IPS DF 4.7 (cell line): ENCODE measurements around the gene KCNIP1.

Experiments
- DNase-seq: peaks from one replicate; pipeline ENCODE4 v3.0.0-alpha.2; 2013; ENCODE audit warnings: low spot score; ENCODE audit errors: extremely low read depth

Gene KCNIP1

GRCh38 chr5:170640731-170641588, 137.1 kb downstream of the KCNIP1 start:
- DNase-seq, result no peak

GRCh38 chr5:170641589-170642031, 137.8 kb downstream of the KCNIP1 start:
- DNase-seq, result no peak

DNA sequence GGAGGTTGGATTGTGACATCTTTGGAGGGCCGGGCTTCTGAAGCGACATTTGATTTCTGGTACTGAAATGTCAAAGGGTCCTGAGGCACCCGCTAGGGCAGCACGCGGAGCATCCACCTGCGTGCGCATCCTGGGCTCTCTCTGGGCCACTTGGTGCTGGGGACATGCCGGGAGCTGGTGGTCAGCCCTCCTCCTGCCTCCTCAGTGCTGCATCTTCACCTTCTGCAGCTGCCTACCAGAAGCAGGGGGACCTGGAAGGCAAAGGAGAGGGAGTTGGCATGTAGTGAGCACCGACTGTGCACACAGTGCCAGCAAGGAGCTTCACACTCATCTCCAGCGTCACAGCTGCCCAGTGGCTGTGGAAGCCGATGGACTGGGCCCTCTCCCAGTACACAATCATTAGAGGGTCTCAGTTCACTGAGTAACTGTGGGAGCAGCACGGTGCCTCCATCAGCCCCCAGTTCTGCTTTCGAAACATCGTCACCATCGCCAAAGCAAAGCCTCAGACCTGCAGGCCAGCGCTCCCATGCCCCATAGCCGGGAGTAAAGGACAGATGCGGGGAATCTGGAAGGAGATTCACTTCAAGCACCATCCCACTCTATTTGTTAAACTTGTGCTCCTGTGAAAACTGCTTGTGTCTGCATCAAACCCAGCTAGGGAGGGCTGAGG, 138.4 kb downstream of the KCNIP1 start:
- DNase-seq, result no peak

DNA sequence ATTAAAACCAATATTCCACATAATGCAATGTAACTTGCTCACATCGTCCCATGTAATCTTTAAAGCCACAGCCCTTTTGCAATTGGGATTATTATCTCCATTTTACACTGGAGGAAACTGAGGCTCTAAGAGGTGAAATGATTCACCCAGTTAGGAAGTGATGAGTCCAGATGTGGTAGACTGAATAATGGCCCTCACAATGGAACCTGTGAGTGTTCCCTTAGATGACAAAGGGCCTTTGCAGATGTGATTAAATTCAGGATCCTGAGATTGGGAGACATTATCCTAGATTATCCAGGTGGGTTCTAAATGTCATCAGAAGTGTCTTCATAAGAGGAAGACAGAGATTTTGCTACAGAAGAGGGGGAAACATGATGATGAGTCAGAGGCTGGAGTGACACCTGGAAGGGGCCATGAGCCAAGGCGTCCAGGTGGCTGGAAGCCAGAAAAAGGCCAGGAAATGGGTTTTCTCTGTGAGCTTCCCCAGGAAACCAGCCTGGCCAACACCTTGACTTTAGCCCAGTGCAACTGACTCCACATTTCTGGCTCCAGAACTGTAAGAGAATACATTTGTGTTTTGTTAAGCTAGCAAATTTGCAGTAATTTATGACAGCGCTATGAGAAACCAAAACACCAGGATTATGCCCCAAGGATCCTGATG, 139.1 kb downstream of the KCNIP1 start:
- no peak for DNase-seq

DNA sequence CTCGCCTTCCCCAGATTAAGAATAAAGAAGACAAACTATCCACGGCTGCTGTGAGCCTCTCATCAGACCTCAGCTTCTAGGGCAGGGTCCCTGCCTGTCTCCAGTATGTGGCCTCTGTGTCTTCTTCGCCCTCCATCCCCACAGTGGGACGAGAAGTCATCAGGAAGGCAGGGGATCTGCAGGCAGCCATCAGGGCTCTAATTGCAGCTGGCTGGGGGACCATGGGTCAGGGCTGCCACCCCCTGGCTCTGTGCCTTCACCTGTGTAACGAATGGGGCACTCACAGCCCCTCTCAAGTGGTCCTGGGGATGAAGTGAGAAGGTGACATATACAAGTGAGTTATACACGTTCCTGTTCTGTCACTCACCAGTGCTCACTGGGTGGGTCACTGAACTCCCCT, 139.8 kb downstream of the KCNIP1 start:
- DNase-seq, result no peak

DNA sequence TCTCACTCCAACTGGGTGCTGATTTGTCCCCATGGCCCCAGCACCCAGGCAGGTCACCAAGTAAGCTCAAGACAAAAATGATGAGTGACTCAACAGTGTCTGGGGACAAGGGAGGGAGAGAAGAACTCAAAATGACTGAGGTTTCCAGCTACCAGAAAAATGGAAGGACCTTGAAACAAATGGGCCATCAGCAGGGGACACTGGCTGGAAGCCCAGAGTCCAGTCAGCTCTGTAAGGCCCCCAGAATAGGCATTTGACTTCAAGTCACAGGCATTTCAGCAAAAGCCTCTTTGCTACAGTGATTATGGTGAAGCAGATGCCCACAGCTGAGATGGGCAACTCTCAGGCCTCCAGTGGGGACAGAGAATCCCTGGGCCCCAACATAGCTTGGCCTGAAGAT, 140.7 kb downstream of the KCNIP1 start:
- no peak for DNase-seq

GRCh38 chr5:170648541-170648940, 144.7 kb downstream of the KCNIP1 start:
- no peak for DNase-seq

DNA sequence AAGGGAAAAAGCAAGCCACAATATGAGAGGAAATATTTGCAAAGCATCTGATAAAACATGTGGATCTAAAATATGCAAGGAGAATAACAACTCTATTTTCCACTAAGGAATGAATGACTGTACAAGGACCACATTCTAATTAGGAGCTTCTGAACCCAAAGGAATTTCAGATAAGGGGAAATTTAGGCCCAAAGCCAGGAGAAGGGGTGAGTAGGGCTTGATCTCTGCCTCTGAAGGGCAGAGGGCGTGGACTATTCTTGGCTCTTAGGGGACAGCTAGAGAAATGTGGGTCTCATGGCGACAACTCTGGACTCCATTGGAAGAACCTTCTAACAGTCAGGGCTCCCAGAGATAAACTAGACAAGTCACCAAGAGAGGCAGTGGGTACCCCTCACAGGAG, 147.0 kb downstream of the KCNIP1 start:
- no peak for DNase-seq

DNA sequence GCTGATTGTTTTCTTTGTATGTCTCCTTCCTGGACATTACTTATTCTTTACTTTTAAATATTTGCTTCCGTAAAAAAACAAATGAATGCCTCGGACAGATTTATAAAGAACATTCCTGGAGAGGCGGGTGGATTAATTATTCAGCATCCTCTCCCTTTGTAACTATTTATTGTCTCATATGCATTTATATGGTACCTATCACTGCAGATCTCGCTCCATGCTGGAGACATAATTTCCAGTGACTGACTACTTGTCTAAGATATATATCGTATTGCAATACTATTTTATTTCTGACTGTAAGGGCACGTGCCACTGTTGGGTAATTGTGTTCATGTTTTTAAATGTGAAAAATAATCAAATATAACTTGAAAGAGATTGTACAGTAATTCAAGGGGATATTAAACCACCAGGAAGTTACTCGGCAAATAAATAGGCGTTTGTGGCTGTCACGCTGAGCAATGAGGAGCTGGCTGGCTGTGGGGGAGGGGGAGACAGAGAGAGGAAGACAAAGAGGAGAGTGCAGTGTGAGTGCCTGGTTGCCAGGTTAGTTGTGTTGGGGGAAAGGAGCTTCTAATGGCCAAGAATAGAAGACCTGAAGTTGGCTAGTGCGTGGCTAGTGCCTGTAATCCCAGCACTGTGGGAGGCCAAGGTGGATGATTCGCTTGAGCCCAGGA, 147.9 kb downstream of the KCNIP1 start:
- no peak for DNase-seq

DNA sequence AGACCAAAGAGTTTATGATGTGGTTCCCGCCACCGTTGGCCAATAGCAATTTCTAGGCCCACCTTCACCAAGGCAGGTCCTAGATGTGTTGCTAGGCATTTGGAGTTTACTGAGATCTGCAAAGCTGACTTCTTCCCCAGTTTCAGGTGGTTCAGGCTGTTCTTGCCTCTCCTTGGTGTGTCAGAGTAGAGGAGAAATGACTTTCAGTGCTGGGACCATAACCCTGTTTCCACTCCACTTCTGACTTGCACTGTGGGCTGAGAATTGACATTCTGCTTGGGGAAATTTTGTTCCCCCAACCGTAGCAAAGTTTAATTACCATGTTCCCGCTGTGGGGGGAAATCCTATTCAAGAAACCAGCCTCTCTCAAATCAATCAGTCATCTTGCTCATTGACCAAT, 151.7 kb downstream of the KCNIP1 start:
- DNase-seq, result no peak

- DNase-seq, result no peak
Measured at GRCh38 chr5:170655920-170656319, 152.1 kb downstream of the KCNIP1 start.

DNA sequence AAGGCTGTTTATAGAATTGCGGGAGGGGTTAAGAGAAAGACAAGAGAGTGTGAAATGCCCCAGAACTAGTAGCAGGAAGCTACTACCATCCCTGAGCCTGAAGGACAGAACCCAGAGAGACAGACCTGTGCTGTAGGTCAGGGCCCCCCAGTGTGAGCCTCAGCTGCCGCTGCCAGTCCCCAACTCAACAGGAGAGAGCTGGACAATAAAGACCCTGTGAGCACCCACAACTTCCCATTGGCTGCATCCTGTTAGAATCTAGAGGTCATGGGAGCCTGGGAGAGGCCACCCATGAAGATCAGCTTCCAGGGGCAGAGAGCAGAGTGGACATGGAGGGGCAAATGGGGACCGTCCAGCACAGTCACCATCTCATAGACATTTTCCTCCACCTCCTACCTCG, 152.5 kb downstream of the KCNIP1 start:
- no peak for DNase-seq

- no peak for DNase-seq
Measured at GRCh38 chr5:170660531-170660930, 156.7 kb downstream of the KCNIP1 start.

GRCh38 chr5:170662966-170663365, 159.1 kb downstream of the KCNIP1 start:
- no peak for DNase-seq

GRCh38 chr5:170678811-170679210, 175.0 kb downstream of the KCNIP1 start:
- no peak for DNase-seq

- no peak for DNase-seq
Measured at GRCh38 chr5:170681013-170681433, 177.2 kb downstream of the KCNIP1 start.

- no peak for DNase-seq
Measured at GRCh38 chr5:170691657-170692056, 187.8 kb downstream of the KCNIP1 start.

DNA sequence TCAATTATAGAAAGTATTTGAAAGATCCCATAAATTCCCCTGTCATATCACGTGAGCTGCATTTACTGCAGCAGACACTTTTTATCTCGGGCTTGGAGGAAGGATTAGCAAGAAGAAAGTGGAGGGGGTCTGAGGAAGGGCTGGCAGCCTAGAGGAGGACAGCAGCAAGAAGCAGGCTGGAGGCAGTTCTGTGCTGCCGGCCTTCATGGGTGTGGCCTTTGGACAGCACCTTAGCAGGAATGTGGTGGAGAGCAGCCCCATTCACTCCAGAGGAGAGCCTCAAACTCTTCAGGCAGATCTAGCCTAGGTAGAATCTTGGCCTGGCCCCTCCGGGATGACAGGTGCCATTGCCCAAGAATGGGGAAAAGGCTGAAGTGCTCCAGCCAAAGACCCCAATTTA, 189.9 kb downstream of the KCNIP1 start:
- DNase-seq, result no peak

GRCh38 chr5:170694911-170695310, 191.1 kb downstream of the KCNIP1 start:
- no peak for DNase-seq

DNA sequence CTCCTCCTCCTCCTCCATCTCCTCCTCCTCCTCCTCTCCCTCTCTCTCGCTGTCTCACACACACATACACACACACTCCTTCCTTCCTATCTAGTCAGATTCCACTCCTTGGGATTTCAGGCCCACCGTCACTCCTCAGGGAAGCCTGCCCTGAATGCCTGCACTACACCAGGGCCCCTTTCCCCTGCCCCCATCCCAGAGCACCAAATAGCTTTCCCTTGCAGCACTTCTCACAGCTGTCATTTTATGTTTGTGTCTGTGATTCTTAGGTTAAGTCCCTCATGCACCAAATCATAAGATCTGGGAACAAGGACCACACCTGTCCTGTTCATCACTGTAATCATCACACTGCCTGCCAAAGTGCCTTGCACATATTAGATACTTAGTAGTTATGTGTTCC, 193.2 kb downstream of the KCNIP1 start:
- DNase-seq, result no peak

DNA sequence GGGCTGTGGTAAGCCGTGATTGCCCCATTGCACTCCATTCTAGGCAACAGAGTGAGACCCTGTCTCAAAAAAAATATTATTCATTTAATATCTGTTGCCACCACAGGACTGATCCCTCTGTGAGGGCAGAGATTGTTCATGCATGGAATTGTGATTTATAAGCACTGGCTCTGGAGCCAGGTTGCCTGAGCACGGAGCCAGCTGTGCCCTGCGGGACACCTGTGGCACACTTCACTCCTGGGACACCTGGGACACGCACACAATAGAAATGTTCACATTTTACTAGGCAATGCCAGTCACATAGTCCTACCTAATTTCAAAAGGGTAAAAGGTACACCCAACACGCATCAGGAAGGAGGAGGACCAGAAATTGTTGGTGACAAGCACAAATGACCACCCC, 196.7 kb downstream of the KCNIP1 start:
- DNase-seq, result no peak

DNA sequence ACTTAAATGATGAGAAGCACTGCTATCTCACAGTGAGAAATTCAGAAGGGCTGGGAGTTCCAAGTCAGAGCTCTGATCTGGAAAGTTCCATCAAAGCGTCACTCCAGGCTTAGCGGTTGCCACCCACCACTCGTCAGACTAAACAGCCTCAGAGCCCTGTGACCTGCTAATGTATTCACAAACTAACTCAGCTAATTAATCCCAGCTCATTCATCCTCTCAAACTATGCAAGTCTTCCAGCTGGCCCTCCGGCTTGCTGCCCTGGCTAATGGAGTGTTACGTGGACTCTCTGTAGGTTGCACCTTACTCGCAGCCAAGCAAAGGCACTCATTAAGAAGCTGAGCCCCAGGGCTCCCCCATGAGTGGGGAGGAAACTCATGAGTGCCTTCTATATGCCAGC, 197.5 kb downstream of the KCNIP1 start:
- no peak for DNase-seq
